DMS114 treated with DMSO at 0.1 percent for 48 hours (cell line): Measurements from ENCODE around the gene SLC9A3.

Experiments used
- DNase-seq: peaks from one replicate; lab custom pipeline; 2025; ENCODE audit not compliant: unreplicated experiment; lab: John Stamatoyannopoulos, UW

SLC9A3 gene

DNA sequence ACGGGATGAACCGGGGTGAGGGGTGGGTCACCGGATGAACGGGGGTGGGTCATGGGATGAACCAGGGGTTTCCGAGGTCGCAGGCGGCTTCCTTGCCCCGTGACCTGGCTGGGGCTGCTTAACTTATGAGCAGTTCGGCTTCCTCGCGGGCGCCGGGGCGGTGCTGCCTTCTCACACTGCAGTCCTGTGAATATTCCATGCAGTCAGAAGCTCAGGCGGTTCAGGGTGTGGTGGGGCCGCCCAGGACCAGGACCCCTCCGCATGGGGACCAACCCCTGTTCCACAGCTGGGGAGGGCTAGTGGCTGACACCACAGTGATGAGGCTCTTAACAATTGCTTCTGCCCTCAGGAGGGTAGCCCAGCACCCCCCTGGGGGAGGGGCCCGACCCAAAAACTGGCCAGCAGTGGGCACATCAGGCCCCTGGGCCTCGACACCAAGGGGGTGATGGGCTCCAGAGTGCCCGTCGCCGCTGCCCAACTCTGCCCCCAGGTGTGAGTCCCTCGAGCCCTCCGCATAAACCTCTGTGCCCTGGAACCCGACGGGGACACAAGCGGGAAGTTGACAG is 30.9 kb upstream of the SLC9A3 start:
- no peak for DNase-seq

DNA sequence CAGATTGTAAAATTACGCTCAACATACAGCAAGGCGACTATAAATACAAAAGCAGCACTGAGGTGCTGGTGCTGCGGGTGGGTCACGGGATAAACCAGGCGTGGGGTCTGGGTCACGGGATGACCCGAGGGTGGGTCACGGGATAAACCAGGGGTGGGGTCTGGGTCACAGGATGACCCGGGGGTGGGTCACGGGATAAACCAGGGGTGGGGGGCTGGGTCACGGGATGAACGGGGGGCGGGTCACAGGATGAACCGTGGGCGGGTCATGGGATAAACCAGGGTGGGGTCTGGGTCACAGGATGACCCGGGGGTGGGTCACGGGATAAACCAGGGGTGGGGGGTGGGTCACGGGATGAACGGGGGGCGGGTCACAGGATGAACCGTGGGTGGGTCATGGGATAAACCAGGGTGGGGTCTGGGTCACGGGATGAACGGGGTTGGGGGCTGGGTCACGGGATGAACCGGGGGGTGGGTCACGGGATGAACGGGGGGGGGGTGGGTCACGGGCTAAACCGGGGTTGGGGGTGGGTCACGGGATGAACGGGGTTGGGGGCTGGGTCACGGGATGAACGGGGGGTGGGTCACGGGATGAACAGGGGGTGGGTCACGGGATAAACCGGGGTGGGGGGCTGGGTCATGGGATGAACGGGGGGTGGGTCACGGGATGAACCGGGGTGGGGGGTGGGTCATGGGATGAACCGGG is 30.2 kb upstream of the SLC9A3 start:
- no peak for DNase-seq

DNA sequence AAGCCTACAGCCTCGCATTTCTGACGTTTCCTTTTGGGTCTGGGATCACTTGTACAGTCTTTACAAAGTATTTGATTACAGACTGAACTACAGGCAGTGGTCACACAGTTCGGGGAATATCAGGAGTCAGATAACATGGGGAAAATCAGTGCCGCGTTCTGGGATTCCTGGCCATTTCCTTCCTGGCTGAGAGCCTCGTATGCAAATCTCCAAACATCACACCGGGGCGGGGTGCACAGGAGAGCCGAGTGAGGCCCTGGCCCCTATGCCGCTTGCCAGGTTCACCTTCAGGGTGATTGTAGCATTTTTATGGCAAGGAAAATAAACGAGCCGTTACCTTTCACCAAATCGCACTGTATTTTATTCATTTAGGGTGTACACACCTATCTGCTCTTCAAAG is 29.6 kb upstream of the SLC9A3 start:
- no peak for DNase-seq

DNA sequence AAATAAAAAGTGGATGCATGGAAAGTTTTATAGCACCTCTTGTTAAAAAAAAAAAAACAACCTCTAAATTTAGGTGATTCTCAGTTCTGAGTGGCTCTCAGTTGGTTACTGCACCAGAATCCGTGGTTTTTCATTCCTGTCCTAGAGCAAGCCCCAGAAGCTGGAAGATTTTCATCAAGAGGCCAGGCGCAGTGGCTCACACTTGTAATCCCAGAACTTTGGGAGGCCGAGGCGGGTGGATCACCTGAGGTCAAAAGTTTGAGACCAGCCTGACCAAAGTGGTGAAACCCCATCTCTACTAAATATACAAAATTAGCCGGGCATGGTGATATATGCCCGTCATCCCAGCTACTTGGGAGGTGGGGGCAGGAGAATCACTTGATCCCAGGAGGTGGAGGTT is 27.2 kb upstream of the SLC9A3 start:
- DNase-seq = no peak

DNA sequence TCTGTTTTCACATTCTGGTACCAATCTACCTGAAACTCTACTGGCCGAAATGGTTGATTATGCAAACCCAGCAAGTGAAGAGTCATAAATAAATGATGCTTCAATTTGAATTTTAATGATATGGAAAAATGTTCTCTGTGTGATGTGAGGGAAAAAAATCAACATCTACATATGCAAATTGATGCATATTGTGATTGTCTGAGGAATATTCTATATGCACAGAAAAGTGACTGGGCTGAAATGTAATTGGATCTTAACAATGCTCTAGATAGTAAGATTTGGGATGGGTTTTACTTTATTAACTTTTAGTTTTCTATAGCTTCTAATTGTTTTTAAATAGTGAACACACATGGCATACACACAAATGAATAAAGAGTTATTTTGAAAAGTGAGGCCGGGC is 25.0 kb upstream of the SLC9A3 start:
- no peak for DNase-seq

DNA sequence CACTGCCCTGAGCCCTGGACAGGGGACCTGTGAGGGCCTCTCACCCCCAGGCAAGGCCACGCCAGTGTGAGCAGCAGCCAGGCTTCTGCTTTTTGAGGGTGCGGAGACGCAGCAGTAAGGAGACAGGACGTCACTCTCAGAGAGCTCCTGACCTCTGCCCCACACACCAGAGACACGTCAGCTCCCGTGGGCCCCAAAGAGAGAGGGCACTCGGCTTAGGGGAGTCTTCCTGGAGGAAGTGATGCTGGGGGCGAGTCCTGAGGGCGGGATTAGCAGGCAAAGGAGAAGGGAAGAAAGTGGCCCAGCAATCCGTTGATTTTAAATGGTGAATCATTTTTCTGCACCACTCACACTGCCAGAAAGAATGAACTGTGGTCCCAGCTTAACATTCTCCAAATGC is 24.0 kb upstream of the SLC9A3 start:
- no peak for DNase-seq

DNA sequence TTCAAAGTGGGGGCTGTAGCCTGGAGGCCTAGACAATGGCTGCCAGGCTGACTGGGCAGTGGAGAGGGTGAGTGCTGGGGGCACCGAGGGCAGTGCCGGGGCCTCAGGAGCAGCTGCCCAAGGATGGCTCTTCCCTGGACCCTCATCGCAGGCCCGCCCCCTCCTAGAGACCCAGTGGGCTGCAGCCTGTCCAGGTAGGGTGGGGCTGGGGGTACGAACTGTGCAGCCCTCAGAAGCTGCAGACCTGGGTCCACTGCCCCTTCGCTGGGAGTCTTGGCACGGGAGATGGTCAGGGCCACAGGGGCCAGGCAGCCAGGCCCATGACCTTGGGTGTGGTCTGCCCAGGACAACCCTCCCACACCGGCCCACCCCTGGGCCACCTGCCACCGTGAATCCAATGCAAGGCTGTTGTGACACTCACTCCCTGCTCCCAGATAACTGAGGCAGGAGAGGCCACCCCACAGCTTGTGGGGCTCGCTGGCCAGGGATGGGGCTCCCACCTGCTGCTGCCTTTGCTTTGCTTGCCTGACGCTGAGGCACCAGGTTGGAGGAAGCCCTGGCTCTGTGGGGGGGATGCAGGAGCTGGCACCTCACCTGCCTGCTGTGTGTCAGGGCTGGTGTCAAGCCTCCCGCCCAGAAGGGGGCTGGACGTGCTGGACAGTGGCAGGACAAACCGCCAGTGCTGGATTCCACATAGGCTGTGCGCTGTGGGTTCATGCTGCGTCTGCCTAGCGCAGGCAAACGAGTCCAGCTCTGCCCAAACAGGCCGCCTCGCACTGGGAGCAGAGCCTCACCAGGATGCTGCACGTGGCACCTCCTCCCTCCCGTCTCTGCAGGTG is 23.1 kb upstream of the SLC9A3 start:
- no peak for DNase-seq

DNA sequence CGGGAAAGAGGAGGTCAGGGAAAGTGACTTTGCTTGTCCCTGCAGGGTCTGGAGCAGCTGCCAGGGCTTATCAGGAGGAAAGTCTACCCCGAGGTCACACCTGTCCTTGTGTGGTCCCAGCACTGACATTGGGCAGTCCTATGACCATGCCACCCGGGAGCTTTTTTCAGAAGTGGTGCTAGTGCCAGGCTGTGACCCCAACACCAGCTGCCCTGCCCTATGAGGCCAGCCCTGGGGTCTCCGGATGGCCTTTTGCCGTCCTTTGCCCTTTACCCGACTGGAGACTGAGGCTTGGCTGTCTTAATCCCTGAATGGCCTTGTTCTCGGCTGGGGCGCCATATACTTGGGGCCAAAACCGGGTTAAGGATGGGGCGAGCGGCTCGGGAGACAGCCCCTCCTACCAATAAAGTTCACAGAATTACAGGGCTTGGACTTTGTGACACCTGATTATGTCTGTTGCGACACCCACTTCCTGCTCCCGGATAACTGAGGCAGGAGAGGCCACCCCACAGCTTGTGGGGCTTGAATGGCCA is 22.2 kb upstream of the SLC9A3 start:
- no peak for DNase-seq

DNA sequence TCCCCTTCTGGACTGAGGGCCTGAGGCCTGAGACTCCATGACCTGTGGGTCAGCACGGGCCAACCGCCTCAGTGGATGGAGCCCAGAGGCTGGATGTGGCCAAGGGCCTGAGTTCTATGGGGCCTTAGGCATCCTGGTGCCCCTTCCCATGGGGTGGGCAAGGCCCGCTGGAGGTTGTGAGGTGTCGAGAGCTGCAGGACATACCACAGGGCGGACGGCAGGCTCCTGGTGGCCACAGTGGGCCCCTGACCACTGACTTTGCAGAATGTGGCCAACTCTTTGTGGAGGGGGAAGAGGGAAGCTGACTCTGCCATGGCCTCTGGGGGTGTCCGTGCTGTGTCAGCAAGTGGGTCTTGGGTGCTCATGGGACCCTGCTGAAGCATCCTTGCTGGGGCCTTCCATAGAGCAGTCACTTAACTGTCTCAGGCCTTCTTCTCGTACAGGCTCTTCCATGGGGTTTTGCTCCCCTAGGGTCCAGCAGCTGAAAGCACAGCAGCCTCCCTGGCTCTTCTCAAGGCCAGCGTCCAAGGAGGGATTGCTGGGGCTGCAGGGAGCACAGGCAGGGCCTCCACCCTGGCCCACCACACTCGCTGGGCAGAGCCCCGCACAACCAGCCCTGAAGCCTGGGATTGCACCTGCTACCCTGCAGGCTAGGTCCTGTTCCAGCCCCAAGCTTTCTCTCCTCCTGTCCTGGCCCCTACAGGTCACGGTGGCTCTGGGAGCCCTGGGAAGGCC is 21.6 kb upstream of the SLC9A3 start:
- DNase-seq = no peak

DNA sequence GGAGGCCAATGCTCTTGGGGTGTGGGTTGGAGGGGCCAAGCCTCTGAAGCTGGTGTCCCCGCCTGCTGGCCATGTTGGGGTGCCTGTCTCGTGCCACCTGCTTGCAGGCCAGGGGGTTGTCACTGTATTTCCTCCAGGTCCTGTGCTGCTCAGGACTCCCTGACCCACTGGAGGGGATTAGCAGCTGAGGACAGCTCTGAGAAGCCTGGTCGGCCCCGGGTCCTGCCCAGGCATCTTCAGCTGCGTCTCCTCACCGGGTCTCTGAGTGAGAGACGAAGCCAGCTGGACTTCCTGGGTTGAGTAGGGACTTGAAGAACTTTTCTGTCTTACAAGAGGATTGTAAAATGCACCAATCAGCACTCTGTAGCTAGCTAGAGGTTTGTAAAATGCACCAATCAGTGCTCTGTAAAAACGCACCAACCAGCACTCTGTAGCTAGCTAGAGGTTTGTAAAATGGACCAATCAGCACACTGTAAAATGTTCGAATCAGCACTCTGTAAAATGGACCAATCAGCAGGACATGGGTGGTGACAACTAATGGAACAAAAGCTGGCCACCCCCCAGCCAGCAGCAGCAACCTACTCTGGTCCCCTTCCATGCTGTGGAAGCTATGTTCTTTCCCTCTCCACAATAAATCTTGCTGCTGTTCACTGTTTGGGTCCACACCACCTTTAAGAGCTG is 20.6 kb upstream of the SLC9A3 start:
- DNase-seq = no peak

DNA sequence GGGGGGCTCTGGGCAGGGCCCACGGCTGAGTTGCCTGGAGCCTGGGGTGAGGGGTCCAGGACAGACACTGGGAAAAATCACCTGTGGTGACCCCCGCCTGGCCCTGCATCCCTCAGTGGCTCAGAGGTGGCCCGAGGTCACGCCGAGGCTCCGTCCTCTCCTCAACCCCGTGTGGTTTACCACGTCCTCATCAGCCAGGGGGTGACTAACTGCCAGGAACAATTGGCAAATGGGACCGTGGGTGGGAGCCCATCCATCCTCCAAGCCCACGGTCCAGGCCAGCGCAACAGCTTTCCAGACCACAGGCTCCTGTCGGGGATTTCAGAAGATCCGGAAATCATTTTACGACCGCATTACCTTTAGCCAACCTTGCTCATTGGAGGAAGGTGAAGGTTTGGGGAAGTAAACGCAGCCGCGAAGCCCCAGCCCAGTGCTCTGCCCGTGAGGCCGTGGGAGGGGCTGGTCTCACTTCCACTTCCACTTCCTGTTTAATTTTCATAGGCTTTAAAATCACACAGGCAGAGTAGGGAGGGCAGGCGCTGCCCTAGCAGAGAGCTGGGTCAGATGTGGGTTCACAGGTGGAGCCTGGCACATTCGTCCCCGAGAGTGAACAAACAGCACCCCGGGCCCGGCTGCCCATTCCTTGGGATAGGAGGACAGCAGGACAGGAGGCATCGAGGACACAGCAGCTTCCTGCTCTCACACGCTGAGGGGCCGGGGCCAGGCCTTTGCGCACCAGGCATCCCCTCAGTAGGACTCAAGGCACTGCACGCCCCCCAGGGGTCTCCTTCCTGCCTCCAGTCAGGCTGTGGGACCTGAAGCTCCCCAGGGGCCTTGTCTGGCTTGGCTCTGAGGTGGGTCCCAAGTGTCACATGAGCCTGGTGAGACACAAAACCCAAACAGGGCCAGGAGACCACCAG is 19.8 kb upstream of the SLC9A3 start:
- DNase-seq = no peak

DNA sequence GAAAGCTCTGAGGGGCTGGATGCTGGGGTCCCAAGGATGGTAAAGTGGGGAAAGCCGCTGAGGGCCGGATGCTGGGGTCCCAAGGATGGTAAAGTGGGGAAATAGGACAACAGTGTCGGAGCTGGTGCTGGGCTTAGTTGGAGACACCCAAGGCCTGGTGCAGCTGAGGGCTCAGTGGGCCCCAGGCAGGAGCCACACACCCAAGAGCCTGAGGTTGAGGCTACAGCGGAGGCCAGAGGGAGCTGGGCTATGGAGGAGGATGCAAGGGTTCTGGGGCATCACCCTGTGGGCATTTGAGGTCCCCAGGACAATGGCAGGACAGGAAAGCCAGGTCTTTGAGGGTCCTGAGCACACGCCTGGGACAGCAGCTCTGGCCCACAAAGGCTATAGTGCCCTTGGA is 19.1 kb upstream of the SLC9A3 start:
- DNase-seq = no peak

DNA sequence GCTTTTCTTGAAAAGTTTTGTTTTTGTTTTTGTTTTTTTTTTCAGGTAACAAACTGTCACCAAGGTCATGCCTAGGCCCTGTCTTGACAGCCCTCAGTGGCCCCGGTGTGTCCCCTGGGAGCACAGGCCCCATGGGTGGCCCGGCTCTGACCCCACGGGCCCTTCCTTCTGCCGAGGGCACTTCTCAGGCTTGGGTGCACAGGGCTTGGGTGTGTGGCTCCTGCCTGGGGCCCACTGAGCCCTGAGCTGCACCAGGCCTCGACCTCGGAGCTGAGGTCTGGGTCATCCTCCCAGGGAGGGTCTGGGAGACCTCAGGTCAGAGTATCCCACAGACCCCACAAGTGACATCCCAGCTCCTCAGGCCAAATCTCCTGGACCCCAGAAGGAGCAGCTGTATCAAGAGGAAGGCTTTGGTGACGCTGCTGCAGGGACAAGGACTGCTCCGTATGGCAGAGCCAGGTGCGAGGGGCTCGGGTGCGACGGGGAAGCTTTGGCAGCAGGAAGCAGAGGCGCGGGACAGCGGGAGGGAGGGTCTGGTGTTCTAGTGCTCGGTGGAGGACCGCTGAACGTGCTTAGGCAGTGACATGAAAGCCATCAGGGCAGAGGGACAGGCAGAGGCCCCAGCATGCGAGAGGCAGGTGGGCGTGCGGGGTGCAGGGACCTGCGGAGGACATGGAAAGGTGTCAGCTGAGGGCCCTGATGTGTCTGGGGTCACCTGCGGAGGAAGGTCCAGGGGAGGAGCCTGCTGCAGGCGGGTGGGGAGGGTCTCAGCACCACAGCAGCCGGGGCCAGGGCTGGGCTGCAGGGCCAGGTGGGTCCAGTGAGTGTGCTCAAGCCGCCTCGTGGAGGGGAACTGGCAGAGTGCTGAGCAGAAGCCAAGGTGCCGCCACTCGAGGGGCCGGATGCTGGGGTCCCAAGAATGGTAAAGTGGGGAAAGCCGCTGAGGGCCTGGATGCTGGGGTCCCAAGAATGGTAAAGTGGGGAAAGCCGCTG is 18.4 kb upstream of the SLC9A3 start:
- DNase-seq = no peak

DNA sequence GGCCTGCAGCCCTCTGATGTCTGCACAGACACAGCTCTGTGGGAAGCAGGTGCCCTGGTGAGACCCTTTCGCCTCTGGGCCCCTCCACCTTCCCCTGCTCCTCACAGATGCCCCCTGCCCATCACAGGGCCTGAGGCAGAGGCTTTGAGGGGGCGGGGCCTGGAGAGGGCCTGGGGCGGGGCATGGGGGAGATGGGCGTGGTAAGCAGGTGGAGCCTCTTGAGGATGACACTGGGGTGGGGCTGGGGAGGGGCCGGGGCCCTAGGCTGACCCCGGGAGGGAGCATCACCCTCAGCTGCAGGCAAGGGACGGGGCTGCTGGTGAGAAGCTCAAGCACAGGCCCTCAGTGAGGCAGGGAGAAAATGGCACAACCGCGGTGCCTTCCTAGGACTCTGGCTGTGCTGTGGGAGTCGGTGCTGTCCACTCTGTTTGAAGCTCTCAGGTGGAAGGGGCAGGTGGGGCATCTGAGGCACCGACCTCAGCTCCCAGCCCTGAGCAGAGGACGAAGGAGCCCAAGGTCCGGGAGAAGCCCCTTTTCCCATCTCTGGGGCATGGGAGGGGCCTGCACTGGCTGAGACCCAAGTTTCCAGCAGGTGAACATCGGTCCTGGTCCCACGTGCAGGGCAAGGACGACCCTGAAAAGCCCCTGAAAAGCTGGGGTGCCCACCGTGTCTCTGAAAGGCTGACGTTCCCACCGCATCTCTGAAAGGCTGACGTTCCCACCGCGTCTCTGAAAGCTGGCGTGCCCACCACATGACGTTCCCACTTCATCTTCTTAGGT is 17.5 kb upstream of the SLC9A3 start:
- no peak for DNase-seq

DNA sequence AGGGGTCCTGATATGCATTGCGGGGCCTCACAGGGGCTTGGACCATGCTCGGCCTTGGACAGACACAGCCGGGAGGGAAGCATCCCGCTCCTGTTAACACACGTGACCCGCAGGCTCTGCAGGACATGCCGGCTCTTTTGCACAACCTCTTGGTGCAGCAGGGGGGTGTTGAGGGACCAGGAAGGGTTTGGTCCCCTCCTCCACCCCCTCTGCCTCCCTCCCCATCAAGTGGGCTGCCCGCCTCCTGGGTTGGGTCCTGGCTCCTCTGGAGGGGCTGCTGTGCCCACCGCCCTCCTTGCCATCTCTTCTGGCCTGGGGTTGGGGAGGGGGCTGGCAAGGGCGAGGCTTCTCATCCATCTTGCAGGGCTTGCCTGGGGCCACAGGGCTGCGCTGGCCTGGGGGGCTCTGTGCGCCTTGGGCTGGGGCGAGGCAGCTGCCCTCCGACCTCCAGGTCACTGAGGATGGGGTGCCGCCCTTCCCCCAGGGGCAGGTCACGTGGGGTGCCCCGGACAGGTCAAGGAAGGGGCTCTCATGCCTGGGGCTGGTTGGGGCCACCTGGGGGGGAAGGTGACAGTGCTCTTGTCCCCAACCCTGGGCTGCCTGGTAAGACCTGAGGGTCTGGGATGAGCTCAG is 16.8 kb upstream of the SLC9A3 start:
- no peak for DNase-seq

DNA sequence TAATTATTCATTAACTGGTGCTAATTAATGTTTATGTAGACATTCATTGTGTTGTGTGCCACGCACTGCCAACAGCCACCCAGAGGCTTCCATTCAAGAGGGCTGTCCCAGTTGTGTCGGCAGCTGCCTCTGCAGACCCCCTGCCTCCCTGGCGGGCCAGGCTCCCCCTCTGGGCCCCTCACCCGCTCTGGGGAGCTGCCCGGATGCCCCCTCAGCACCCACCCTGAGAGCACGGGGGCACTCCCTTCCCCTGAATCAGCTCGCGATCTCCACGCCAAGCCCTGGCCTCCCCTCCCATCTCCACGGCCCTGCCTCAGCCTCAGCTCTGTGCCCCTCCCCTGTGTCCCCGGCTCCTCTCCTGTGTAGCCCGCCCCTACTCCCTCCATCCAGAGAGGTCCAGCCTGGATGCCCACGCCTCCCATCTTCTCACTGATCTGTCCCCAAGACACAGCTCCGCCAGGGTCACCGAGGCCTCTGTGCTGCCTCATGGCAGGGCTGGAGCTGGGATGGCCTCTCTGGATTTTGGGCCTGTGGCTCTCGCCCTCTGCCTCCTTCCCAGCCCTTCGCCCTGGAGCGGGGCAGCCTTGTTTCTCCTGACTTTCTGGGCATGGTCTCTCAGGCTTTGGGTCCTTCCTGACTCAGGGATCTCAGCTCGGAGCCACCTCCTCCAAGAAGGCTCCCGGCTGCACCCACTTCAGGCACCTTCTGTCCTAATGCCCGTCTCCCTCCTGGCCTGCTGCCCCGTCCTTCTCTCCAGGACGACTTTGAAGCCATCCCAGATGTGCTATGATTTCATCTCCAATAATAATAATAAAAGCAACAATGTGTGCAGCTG is 16.0 kb upstream of the SLC9A3 start:
- no peak for DNase-seq
